Psoas muscle (tissue), 8 donors: ENCODE data around the gene RXFP2. TPM values are rescaled to one million over a fixed set of nuclear protein-coding genes. Genes with fewer than 3 reads are reported as not detected.
A peak's percentile ranks its signal among the peaks of the same experiment; 100 is the strongest.

Experiments used
- ATAC-seq, 4 donors: fragments of 200-7000 bp; cut with Tn5 transposase; one replicate each; pipeline ENCODE4 v1.9.1; 2020; ENCODE audit warnings: moderate library complexity in 3 of 4, mild to moderate bottlenecking in 2 of 4
- DNase-seq, 2 donors: peaks; one replicate each; pipeline ENCODE4 v3.0.0-alpha.2; 2020
- H3K27ac ChIP-seq: fragments of 200-600 bp; one replicate; pipeline ENCODE4 v1.8.0; 2022
- H3K27me3 ChIP-seq, 3 donors: fragments of 200-600 bp in 1 of 3; one replicate each; pipeline versions ENCODE4 v1.6.1 to v1.8.0; 2013 to 2022; ENCODE audit warnings: low read length in 2 of 3, mild to moderate bottlenecking in 2 of 3, moderate library complexity in 1 of 3; ENCODE audit not compliant: insufficient read depth in 3 of 3
- H3K36me3 ChIP-seq, 2 donors: fragments of 200-600 bp in 1 of 2; one replicate each; pipeline versions ENCODE4 v1.6.1 to v1.8.0; 2013 to 2022; ENCODE audit warnings: low read depth in 1 of 2, mild to moderate bottlenecking in 1 of 2, moderate library complexity in 1 of 2; ENCODE audit not compliant: insufficient read depth in 1 of 2
- H3K4me1 ChIP-seq: fragments of 200-600 bp; one replicate; pipeline ENCODE4 v1.8.0; 2022
- H3K4me3 ChIP-seq: fragments of 200-600 bp; one replicate; pipeline ENCODE4 v1.8.0; 2022; ENCODE audit warnings: mild to moderate bottlenecking
- H3K9me3 ChIP-seq: fragments of 200-600 bp; one replicate; pipeline ENCODE4 v1.8.0; 2022
- CTCF ChIP-seq: fragments of 200-600 bp; IDR thresholded peaks from one replicate; pipeline ENCODE4 v1.8.0; 2022; ENCODE audit warnings: antibody characterized with exemption
- WGBS, 3 donors: extraction: QIAGEN DNeasy Blood & Tissue Kit; methylation state at CpG; one replicate each; pipeline versions ENCODE4 v1.1.6 to v1.1.7; 2013; 5-methylcytosine and 5-hydroxymethylcytosine counted together
- intact Hi-C, 2 donors: fragments of 100-400 bp; cut with DNase I; formaldehyde crosslinking; loops; one replicate each; pipeline versions ENCODE4 v1.11.0 to v1.14.2; 2022
- polyA plus RNA-seq, 3 donors: library from polyadenylated mRNA; stranded (reverse); fragments of 200-250 nt; gene quantifications; one replicate each; pipeline ENCODE4 v1.2.3, GENCODE V29; 2013
- total RNA-seq, 4 donors: library from RNA; stranded (reverse); fragmentation: NEBNext Ultra II Directional in 2 of 4; extraction: Animal tissue kit (Norgen Biotek cat#: 25700) in 2 of 4; gene quantifications; one replicate each; pipeline versions ENCODE4 v1.2.1 to v1.2.4, GENCODE V29; 2021 to 2023
- donor health status: healthy with polysubstance abuse.
- donor health status: DM: no; HTN: no; CAD: no; lungs with moderate emphysema.
- donor health status: Bipolar disorder and iron deficiency.
- donor health status: healthy.
- donor health status: DM: yes; HTN: yes; CAD: no.
- donor health status: DM: no; HTN: no; CAD: no.
- donor health status: DM: no; HTN: no; CAD: no.
- donor health status: DM: yes; HTN: yes; CAD: no.

The RXFP2 gene
- total and polyA plus RNA-seq, 7 donors, result 0.47 to 4.0 (median 1.2) TPM; not detected in 2

GRCh38 chr13:31827707-31828106 is 88.4 kb downstream of the RXFP2 start:
- Histone ChIP-seq H3K27me3 (no peaks in the 10 kb centered on the region), H3K36me3 (no peaks in the 10 kb centered on the region), H3K4me3 (no peak overlapping the region), H3K27ac (no peak overlapping the region), H3K9me3 (no peaks in the 10 kb centered on the region), H3K4me1 (no peaks in the 10 kb centered on the region)
- intact Hi-C loops, result no loop called here
- ATAC-seq (no peak), DNase-seq (no peak)
- no peak for TF ChIP-seq CTCF
- 44 to 57% (median 57%) methylated on average over 5 of the region's 5 CpGs for WGBS, 3 donors

GRCh38 chr13:31835932-31836331 is 96.6 kb downstream of the RXFP2 start:
- DNase-seq (no peak), ATAC-seq (no peak)
- 95% methylated on average over 1 of the region's 1 CpG for WGBS, 3 donors
- Histone ChIP-seq H3K27ac (no peak overlapping the region), H3K9me3 (no peaks in the 10 kb centered on the region), H3K4me3 (no peak overlapping the region), H3K4me1 (no peaks in the 10 kb centered on the region), H3K36me3 (no peaks in the 10 kb centered on the region), H3K27me3 (no peaks in the 10 kb centered on the region)
- intact Hi-C loops, result no loop called here
- TF ChIP-seq CTCF, result no peak

GRCh38 chr13:31843044-31843443 is 103.7 kb downstream of the RXFP2 start:
- ATAC-seq (no peak), DNase-seq (no peak)
- H3K27me3 ChIP-seq, result no peaks in the 10 kb centered on the region
- no peak overlapping the region for H3K27ac ChIP-seq
- H3K9me3 ChIP-seq, result no peaks in the 10 kb centered on the region
- no peaks in the 10 kb centered on the region for H3K4me1 ChIP-seq
- no peak for TF ChIP-seq CTCF
- intact Hi-C loops, result no loop called here
- no peak overlapping the region for H3K4me3 ChIP-seq
- no peaks in the 10 kb centered on the region for H3K36me3 ChIP-seq
- WGBS, 3 donors, result 49 to 72% (median 62%) methylated on average over 6 of the region's 6 CpGs

DNA sequence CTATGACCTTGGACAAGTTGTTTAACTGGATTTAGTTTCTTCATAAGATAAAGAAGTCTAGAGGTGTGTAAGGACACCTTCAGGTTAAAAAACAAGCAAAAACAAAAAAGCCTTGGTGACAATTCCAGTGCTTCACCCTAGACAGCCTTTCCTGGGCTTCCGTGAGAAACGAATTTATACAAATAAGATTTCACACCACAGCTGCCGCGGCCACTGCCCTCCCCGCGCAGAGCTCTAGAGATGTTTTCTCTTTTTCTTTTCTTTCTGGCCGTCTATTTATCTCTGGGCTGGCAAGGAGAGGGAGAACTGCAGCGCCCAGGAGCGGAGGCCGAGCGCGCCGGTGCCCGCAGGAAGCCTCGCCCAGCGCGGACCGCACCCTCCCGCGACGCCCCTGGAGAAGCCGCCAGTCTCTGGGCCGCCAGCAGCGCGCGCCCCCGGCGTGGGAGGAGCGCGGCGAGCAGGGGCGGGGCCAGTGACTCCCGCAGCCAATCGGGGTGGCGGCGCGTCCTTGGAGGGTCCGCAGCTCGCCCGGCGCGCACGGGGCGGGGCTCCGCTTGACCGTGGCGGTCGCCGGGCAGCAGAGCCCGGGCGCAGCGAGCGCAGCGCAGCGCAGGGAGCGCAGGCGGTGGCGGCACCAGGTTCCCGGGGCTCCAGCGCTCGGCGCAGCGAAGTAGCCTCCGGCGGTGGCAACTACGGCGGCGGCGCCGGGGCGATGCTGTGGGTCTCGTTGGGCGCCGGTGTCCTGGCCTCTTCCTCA is 107.0 kb downstream of the RXFP2 start:
- Histone ChIP-seq H3K27ac (peak overlapping the region; percentile 69), H3K4me1 (no peaks in the 10 kb centered on the region), H3K27me3 (no peaks in the 10 kb centered on the region), H3K4me3 (peak overlapping the region; percentile 78), H3K9me3 (no peaks in the 10 kb centered on the region), H3K36me3 (no peaks in the 10 kb centered on the region)
- intact Hi-C loops, result no loop called here
- TF ChIP-seq CTCF, result no peak
- DNase-seq (peak; percentile 93 to 94), ATAC-seq (peak; percentile 99 to 100 (median 100))
- WGBS, 3 donors, result 0 to 1% (median 0%) methylated on average over 66 to 74 of the region's 74 CpGs
